CD4-positive, alpha-beta T cell treated with Interleukin-17A for 4 hours (primary cell): ENCODE results near the gene SULT6B1.
"Not testable (repeated sequence)": the region's sequence is repeated elsewhere in the genome, so short reads cannot be mapped to it uniquely, and the experiment has no call there.

Experiments
- DNase-seq: peaks from one replicate; pipeline ENCODE4 v3.0.0-alpha.2; 2020; ENCODE audit warnings: mixed read lengths

The SULT6B1 gene

GRCh38 chr2:37195862-37196319, 7.4 kb upstream of the SULT6B1 start:
- not testable (repeated sequence) for DNase-seq

GRCh38 chr2:37192551-37192950, 4.1 kb upstream of the SULT6B1 start:
- DNase-seq = no peak

GRCh38 chr2:37191747-37192146, 3.3 kb upstream of the SULT6B1 start:
- no peak for DNase-seq

GRCh38 chr2:37191253-37191652, 2.8 kb upstream of the SULT6B1 start:
- no peak for DNase-seq

GRCh38 chr2:37190290-37190689, 1.8 kb upstream of the SULT6B1 start:
- DNase-seq = no peak

GRCh38 chr2:37189452-37190153, 1.1 kb upstream of the SULT6B1 start:
- no peak for DNase-seq

- no peak for DNase-seq
Measured at GRCh38 chr2:37181726-37182684, 6.5 kb downstream of the SULT6B1 start.

GRCh38 chr2:37180640-37181039, 7.8 kb downstream of the SULT6B1 start:
- no peak for DNase-seq

GRCh38 chr2:37180006-37180639, 8.3 kb downstream of the SULT6B1 start:
- DNase-seq = no peak

GRCh38 chr2:37173741-37174140, 14.7 kb downstream of the SULT6B1 start:
- DNase-seq = no peak

GRCh38 chr2:37171624-37171950, 16.9 kb downstream of the SULT6B1 start:
- DNase-seq = no peak

GRCh38 chr2:37168217-37168981, 20.1 kb downstream of the SULT6B1 start:
- peak; percentile 40 for DNase-seq

- no peak for DNase-seq
Measured at GRCh38 chr2:37167636-37168180, 20.8 kb downstream of the SULT6B1 start.

GRCh38 chr2:37164757-37165156, 23.7 kb downstream of the SULT6B1 start:
- no peak for DNase-seq

GRCh38 chr2:37156857-37157714, 31.4 kb downstream of the SULT6B1 start, which contains the start of gene EIF2AK2:
Gene EIF2AK2 (minus strand): TSS chr2:37156980. CDS start chr2:37147806, 9,174 bp downstream.
- peak; percentile 85 for DNase-seq

- DNase-seq = peak; percentile 39
Measured at GRCh38 chr2:37156071-37156856, 32.2 kb downstream of the SULT6B1 start.

GRCh38 chr2:37154785-37155184, 33.7 kb downstream of the SULT6B1 start:
- DNase-seq = no peak

- no peak for DNase-seq
Measured at GRCh38 chr2:37153224-37153623, 35.2 kb downstream of the SULT6B1 start.

GRCh38 chr2:37149626-37150322, 38.7 kb downstream of the SULT6B1 start:
- no peak for DNase-seq

- no peak for DNase-seq
Measured at GRCh38 chr2:37148325-37148724, 40.1 kb downstream of the SULT6B1 start.
